HG02938 (cell line): Measurements from ENCODE around the gene PRR23C.
"Not testable (repeated sequence)": the region's sequence is repeated elsewhere in the genome, so short reads cannot be mapped to it uniquely, and the experiment has no call there.

Source experiments
- ATAC-seq: cut with Tn5 transposase; IDR thresholded peaks from one replicate; pipeline ENCODE4 v1.9.1; 2021; ENCODE audit warnings: mild to moderate bottlenecking, moderate library complexity; ENCODE audit not compliant: unreplicated experiment

Gene PRR23C

GRCh38 chr3:139044366-139045210, at the start of gene PRR23C:
PRR23C (minus strand) TSS chr3:139044892; CDS start chr3:139044620, 272 bp downstream.
- no peak for ATAC-seq

GRCh38 chr3:139093840-139094239, 49.1 kb upstream of the PRR23C start:
- ATAC-seq = no peak

GRCh38 chr3:139088462-139089324, 44.0 kb upstream of the PRR23C start:
- ATAC-seq = no peak

- ATAC-seq = no peak
These were observed 42.9 kb upstream of the PRR23C start for GRCh38 chr3:139087621-139088020.

GRCh38 chr3:139084176-139084575, 39.5 kb upstream of the PRR23C start:
- no peak for ATAC-seq

- ATAC-seq = no peak
These were observed 29.9 kb upstream of the PRR23C start for GRCh38 chr3:139074565-139075115.

- ATAC-seq = no peak
These were observed 18.2 kb upstream of the PRR23C start for GRCh38 chr3:139062918-139063317.

- ATAC-seq = no peak
These were observed 8.3 kb upstream of the PRR23C start for GRCh38 chr3:139052802-139053600.

- ATAC-seq = no peak
These were observed 932 bp downstream of the PRR23C start for GRCh38 chr3:139043554-139044365.

- ATAC-seq = no peak
These were observed 7.2 kb downstream of the PRR23C start for GRCh38 chr3:139037478-139037877.

- no peak for ATAC-seq
These were observed 12.2 kb downstream of the PRR23C start for GRCh38 chr3:139032326-139033002.

- ATAC-seq = not testable (repeated sequence)
These were observed 14.1 kb downstream of the PRR23C start for GRCh38 chr3:139030576-139030975.

GRCh38 chr3:139024968-139025367, 19.7 kb downstream of the PRR23C start:
- ATAC-seq = no peak

- ATAC-seq = no peak
These were observed 23.8 kb downstream of the PRR23C start, which contains the start of gene PRR23B for GRCh38 chr3:139020868-139021234. PRR23B (minus strand) TSS chr3:139020926; CDS start chr3:139020661, 265 bp downstream.

- no peak for ATAC-seq
These were observed 24.4 kb downstream of the PRR23C start for GRCh38 chr3:139020036-139020867.

- no peak for ATAC-seq
These were observed 28.2 kb downstream of the PRR23C start for GRCh38 chr3:139016430-139017048.

GRCh38 chr3:139006051-139006716, 38.5 kb downstream of the PRR23C start, which contains the start of gene PRR23A:
PRR23A (minus strand) TSS chr3:139006268; CDS start chr3:139006268, 0 bp downstream.
- ATAC-seq = no peak
